RWPE1 (cell line): ENCODE measurements around the gene TSPAN17.

Experiments
- CTCF ChIA-PET: fragments of 350-600 bp; sonication (Branson Sonifier 250); formaldehyde crosslinking; extraction: SDS; loops from one replicate; lab custom pipeline; 2021; lab: Yijun Ruan, JAX
- POLR2A ChIA-PET: fragments of 400-600 bp; formaldehyde crosslinking; extraction: SDS; loops from one replicate; lab custom pipeline; 2020; ENCODE audit warnings: antibody characterized with exemption; ENCODE audit not compliant: low non-redundant PET; lab: Yijun Ruan, JAX
- DNase-seq: peaks from one replicate; pipeline ENCODE4 v3.0.0; 2012; ENCODE audit warnings: low spot score
- H3K27ac ChIP-seq: fragments of 450-650 bp; 2 replicates; pipeline ENCODE4 v1.5.1; 2017
- TF ChIP-seq, protein P1 (sequence below): fragments of 450-650 bp; conservative IDR thresholded peaks from 2 replicates; pipeline ENCODE4 v1.5.1; 2017; ENCODE audit warnings: low read depth, mild to moderate bottlenecking

TSPAN17 gene

DNA sequence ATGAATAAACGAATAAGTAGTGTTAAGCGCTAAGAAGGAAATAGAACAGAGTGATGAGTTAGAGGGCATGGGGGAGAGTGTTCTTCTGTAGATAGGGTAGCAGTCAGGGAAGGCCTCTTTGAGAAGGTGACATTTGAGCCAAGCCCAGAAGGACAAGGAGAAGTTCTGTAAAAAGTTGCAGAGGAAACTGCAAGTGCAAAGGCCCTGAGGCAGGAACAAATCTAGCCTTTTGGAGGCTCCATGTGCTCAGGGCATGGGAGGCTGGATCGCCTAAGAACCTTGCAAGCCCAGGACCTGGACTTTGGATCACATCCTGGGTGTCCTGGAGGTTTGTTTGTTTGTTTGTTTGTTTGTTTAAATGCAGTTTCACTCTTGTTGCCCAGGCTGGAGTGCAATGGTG, 8.8 kb upstream of the TSPAN17 start:
- no peak overlapping the region for H3K27ac ChIP-seq
- no peak for DNase-seq
- ChIA-PET POLR2A (no interaction called here), CTCF (interaction anchor here (0.6 kb wide), 1 partner anchor 22 kb away, joined by 5 read pairs; no protein-coding TSS in a partner anchor)
- TF ChIP-seq, protein P1, sequence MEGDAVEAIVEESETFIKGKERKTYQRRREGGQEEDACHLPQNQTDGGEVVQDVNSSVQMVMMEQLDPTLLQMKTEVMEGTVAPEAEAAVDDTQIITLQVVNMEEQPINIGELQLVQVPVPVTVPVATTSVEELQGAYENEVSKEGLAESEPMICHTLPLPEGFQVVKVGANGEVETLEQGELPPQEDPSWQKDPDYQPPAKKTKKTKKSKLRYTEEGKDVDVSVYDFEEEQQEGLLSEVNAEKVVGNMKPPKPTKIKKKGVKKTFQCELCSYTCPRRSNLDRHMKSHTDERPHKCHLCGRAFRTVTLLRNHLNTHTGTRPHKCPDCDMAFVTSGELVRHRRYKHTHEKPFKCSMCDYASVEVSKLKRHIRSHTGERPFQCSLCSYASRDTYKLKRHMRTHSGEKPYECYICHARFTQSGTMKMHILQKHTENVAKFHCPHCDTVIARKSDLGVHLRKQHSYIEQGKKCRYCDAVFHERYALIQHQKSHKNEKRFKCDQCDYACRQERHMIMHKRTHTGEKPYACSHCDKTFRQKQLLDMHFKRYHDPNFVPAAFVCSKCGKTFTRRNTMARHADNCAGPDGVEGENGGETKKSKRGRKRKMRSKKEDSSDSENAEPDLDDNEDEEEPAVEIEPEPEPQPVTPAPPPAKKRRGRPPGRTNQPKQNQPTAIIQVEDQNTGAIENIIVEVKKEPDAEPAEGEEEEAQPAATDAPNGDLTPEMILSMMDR = no peak

GRCh38 chr5:176639208-176639607, 8.1 kb upstream of the TSPAN17 start:
- TF ChIP-seq, protein P1 = no peak
- no peak for DNase-seq
- CTCF ChIA-PET = no interaction called here
- POLR2A ChIA-PET = no interaction called here
- H3K27ac ChIP-seq = no peak overlapping the region

GRCh38 chr5:176639981-176640380, 7.3 kb upstream of the TSPAN17 start:
- POLR2A ChIA-PET = no interaction called here
- H3K27ac ChIP-seq = peak overlapping the region; percentile 9; the same call in 1 of the 2 replicates
- TF ChIP-seq, protein P1 = no peak
- DNase-seq = no peak
- CTCF ChIA-PET = no interaction called here

DNA sequence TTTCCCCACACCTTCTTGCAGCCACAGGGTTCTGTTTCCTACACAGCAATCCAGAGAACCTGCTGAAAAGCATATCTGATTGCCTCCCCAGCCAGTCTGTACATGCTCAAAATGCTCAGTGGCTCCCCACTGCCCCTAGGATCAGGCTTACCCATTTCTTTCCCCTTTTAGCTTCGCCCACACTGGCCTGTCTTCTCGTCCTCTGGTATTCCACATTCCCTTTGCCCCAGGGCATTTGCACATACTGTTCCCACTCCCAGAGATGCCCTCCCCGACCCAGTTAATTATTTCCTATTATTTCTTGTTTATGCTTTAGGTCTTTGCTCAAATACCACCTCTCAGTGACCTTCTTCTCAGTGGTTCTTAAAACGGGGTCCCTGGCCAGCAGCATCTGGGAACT, 6.7 kb upstream of the TSPAN17 start:
- TF ChIP-seq, protein P1 = no peak
- H3K27ac ChIP-seq = no peak overlapping the region
- CTCF ChIA-PET = no interaction called here
- no peak for DNase-seq
- POLR2A ChIA-PET = no interaction called here

GRCh38 chr5:176642675-176643490, 4.4 kb upstream of the TSPAN17 start:
- POLR2A ChIA-PET = no interaction called here
- H3K27ac ChIP-seq = no peak overlapping the region
- DNase-seq = no peak
- TF ChIP-seq, protein P1 = no peak
- CTCF ChIA-PET = interaction anchor here (0.7 to 0.8 kb wide), 2 partner anchors 12 to 94 kb away, joined by 3 read pairs; partner anchors contain the start of genes CDHR2 and EIF4E1B

DNA sequence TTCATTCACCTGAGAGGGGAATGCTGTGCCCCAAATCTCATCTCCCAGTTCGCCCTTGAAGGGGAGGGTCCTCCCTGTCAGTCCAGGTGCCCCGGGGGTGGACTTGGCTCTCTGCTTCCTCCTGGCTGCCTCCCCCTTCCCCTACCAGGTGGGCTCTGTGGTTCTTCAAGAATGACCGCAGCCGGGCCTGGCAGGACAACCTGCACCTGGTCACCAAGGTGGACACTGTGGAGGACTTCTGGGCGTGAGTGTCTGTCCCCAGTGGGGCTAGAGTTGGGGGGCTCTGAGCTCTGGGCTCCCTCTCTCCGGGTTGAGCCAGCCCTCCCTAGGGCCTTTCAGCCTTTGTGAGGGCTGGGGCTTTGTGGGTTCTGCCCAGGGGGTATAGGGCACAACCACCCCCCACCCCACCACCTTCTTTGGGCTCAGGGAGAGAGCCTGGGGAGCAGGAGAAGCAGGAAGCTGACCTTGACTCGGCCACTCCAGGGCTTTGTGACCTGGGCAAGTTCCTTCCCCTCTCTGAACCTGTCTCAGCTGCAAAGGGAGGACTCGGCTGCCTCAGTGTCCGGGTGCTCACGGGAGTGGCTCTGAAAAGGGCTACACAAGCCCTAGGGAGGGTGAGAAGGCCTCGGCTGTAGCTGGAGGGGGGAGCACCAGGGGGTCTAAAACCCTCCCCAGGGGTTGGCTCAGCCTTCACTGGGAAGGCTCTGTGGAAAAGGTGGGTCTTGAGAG, 3.6 kb upstream of the TSPAN17 start:
- no peak for DNase-seq
- TF ChIP-seq, protein P1 = no peak
- POLR2A ChIA-PET = no interaction called here
- CTCF ChIA-PET = interaction anchor here (0.6 to 0.7 kb wide), 2 partner anchors 59 to 89 kb away, joined by 3 read pairs; no protein-coding TSS in a partner anchor
- no peak overlapping the region for H3K27ac ChIP-seq
